Measurements from ENCODE around the gene COMMD10.

GRCh38 chr5:116098998-116099397 lies 14.2 kb downstream of the COMMD10 start:
- TF ChIP-seq, protein P1, sequence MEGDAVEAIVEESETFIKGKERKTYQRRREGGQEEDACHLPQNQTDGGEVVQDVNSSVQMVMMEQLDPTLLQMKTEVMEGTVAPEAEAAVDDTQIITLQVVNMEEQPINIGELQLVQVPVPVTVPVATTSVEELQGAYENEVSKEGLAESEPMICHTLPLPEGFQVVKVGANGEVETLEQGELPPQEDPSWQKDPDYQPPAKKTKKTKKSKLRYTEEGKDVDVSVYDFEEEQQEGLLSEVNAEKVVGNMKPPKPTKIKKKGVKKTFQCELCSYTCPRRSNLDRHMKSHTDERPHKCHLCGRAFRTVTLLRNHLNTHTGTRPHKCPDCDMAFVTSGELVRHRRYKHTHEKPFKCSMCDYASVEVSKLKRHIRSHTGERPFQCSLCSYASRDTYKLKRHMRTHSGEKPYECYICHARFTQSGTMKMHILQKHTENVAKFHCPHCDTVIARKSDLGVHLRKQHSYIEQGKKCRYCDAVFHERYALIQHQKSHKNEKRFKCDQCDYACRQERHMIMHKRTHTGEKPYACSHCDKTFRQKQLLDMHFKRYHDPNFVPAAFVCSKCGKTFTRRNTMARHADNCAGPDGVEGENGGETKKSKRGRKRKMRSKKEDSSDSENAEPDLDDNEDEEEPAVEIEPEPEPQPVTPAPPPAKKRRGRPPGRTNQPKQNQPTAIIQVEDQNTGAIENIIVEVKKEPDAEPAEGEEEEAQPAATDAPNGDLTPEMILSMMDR (optimal IDR thresholded peaks at IDR 0.05 in 1 of 3, IDR thresholded peaks at IDR 0.05 in 1 of 3, conservative IDR thresholded peaks at IDR 0.05 in 1 of 3; ENCODE audit: extremely low read depth in 1 of 3, insufficient read depth in 2 of 3, low read length in 3 of 3) = no peak
- no peak for TF ChIP-seq EZH2 (IDR thresholded peaks at IDR 0.05; ENCODE audit: low read length)
